Stimulated activated CD4-positive, alpha-beta T cell treated with anti-CD3 and anti-CD28 coated beads, Interleukin-2, amount 100 ng/mL, for 4 hours (primary cell): ENCODE results near the gene NR1H2.
"Not testable (repeated sequence)": the region's sequence is repeated elsewhere in the genome, so short reads cannot be mapped to it uniquely, and the experiment has no call there.

ENCODE experiments used
- DNase-seq: peaks from one replicate; pipeline ENCODE4 v3.0.0-alpha.2; 2020; ENCODE audit warnings: low read depth

The NR1H2 gene

DNA sequence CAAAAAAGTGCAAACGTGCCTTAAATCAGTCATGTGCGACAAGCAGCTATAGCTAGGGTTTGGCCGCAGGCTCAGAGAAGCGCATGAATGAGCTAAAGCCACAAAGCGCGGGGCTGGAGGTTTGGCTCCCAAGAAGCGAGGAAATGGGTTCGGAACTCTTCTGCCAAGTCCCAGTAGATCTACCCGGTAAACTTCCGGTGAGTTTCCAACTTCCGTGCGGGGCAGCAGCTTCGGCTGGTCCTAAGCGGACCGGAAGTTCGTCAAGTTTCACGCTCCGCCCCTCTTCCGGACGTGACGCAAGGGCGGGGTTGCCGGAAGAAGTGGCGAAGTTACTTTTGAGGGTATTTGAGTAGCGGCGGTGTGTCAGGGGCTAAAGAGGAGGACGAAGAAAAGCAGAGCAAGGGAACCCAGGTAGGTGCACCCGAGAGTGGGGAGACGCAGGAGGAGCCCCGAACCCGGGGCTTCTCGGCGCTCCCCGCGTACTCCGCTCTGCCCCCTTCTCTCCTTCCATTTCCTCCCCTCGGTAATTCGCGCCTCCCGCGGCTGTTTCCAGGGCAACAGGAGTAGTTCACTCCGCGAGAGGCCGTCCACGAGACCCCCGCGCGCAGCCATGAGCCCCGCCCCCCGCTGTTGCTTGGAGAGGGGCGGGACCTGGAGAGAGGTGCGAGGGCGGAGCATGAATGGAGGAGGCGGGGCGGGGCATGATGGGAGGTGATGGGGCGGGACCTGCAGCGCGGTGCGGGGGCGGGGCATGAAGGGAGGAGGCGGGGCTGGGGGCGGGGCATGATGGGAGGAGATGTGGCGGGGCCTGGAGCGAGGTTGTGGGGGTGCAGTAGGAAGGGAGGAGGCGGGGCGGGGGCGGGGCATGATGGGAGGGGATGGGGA is at the start of gene NR1H2:
NR1H2 (plus strand) TSS at position 292 of the 885 bp plus-strand sequence. CDS start 1,149 bp downstream, outside the sequence.
- peak; percentile 91 for DNase-seq

DNA sequence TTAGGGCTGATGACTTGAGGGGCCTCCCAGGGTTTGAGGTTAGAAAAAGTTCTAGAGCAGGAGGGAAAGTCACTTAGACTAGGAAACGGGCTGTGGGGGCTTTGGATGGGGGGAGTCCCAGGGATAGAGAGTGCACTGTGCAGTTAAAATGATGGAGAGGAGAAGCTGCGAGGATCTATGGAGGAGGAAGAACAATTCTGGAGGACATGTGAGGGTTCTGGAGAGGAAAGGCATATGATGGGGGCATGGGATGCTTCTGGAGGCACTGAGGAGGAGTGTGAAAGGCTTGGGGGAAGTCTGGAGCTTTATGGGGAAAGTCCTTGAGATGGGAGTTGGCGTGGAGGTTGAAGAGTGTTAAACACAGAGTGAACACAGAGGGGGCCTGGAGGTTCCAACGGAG is 49.2 kb upstream of the NR1H2 start:
- DNase-seq, result no peak

DNA sequence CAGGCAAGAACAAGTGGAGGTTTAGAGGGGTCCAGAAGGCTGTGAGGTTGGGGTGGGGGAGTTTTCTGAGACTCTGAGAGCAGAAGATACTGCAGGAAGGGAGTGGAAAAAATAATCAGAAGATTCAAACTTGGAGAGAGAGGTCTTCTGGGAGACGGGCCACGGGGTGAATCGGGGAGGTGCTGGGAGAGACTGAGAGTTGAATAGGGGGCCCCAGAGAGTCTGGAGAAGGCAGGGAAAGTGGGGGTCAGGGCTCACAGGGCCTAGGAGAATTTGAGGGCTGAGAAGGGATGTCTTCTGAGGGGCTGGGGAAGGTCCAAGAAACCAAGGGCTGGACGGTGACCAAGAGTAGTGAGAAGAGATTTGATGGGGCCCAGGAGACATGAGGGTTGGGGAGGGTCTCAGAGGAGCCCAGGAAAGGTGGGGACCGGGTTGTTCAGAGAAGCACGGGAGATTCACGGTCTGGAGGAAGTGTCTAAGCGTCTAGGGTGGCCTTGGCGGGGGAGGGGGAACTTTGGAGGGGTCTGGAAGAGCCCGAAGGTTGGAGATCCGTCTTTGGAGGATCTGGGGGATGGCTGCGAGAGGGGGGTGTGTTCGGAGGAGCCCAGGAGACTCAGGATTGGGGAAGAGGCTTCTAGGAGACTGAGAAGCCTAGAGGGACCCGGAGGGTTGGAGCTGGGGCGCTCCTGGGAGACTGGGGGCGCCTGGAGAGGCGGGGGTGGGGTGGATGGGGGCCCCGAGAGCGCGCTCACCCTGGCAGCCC is 48.6 kb upstream of the NR1H2 start:
- DNase-seq, result no peak

DNA sequence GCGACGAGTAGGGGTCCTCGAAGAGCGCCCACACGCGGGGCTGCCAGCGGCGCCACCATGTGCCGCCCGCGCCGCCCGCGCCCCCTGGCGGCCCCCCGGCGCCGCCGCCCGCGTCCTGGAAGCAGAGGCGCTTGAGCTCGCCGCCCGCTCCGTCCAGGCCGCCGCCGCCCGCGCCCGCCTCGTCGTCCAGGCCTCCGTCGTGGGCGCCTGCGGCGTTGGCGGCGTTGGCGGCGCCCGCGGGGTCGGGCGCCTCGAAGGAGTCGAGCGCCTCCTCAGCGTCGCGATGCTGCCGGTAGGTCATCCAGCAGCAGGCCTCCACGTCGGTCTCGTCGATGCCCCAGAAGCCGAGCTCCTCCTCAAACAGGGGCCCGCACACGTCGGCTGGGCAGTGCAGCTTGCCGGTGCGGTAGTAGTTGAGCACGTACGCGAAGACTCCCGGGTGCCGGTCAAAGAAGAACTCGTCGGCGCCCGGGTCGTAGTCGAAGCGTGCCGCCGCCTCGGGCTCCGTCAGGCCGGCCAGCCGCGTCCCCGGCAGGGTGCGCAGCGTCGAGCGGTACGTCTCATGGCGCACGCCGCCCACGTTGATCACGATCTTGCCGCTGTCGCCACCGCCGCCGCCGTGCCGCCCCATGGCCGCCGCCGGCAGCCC is 47.9 kb upstream of the NR1H2 start:
- DNase-seq, result no peak

DNA sequence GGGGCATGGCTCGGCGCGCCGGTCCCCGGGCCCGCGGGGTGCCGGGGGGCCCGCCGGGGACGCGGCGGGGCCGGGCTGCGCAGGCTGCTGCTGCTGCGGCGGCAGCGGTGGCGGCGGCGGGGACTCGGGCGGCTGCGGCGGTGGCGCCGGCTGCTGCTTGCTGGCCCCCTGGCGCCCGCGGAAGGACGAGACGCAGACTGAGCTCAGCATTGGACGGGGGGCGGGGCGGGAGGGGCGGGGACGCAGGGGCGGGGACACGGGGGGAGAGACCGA is 47.4 kb upstream of the NR1H2 start:
- DNase-seq, result no peak

DNA sequence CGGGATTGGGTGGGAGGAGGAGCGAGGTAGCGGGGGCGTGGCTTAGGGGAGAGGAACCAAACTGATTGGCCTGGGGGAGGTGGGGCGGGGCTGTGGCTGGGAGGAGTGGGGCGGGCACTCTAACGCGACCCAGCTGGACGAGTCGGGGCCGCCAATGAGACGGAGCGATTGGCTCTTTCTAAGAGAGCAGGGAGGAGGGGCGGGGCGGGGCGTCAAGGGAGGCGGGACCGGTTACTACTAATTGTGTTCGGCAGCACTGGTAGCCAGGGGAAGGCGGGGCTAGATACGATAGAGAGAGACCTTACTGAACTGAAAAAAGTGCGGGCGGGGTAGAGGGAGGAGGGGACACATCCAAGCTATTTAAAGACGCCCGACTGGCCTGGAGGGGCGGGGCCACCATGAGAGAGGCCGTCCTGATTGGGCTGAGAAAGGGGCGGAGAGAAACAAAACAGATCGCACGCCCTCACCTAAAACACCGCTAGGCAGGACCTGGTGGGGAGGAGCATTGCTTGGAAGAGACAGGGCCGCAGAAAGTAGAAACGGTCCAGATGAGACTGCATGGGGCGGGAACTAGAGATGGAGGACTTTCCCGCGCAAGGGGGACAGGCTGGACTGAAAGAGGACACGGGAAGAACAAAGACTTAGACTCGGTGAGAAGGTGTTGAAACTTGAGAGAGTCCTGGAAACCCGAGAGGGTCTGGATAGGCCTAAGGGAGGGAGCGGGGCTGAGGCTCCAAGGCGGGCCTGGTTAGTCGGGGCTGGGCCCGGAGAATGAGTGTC is 46.9 kb upstream of the NR1H2 start, which contains the start of gene KCNC3:
KCNC3 (minus strand) TSS at position 232 of the 780 bp plus-strand sequence. CDS start 295 bp downstream, outside the sequence.
- DNase-seq, result peak; percentile 94

DNA sequence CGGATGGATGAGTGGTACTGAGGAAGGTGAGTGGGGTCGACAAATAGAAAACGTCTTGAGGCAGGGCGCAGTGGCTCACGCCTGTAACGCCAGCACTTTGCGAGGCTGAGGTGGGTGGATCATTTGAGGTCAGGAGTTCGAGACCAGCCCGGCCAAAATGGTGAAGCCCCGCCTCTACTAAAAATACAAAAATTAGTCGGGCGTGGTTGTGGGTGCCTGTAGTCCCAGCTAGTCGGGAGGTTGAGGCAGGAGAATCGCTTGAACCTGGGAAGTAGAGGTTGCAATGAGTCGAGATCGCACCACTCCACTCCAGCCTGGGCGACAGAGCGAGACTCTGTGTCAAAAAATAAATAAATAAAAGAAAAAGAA is 46.3 kb upstream of the NR1H2 start:
- not testable (repeated sequence) for DNase-seq

DNA sequence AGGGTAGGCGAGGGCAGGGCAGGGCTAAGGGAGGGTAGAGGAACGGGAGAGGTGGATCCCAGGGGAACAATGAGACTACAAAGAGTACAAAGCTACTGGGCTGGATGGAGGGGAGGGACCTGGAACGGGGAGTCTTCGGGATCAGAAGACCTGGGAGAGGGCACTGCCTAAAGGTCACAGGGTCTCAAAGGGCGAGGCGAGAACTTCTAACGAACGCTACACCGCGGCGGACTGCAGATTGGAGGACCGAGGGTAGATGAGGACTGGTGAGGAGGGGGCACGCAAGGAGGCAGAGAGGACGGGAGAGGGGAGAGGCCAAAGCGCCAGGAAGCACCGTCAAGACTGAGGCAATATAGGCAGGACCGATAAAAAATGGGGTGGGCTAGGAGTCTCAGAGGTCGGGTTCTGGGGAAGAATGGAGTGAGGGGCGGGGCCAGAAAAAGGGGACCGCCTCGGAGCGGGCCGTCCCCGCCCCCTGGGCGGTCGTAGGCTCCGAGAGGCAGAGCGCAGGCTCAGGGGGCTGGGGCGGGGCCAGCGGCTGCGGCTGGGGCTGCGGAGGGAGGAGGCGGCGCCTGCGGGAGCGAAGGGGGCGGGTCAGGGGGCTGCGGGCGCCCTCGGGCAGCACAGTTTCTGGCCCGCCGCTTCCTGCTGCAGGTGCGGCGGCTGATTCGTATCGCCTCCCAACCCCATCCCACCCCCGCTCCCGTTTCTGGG is 45.7 kb upstream of the NR1H2 start:
- DNase-seq, result peak; percentile 74

DNA sequence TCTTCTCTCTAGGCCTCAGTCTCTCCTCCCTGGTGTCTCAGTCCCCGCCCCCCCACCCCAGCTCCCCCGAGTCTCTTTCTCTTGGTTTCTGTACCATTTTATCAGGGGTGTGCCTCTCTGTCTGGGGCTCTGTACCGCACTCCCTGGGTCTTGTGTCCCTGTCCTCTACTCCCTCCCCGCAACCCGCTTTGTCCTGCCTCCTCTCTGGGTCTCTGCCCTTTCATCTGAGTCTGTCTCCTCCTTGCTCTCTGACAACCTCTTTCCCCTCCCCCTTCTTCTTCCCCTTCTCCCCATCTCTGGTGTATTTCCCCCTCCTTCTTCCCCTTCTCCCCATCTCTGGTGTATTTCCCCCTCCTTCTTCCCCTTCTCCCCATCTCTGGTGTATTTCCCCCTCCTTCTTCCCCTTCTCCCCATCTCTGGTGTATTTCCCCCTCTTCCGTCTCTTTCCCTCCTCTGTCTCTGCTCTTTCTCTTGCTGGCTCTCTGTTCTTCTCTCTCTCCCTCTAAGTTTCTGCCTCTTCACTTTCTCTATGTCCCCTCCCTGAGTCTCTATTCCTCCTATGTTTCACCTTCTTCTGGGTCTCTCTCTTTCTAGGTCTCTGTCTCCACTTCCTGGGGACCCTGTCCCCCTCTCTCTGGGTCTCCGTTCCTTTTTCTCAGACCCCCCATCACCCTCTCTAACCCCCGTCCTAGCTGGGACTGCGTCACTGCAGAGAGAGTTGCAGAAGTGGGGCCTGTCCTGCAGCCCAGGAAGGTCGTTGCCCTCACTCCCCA is 44.9 kb upstream of the NR1H2 start:
- no peak for DNase-seq

DNA sequence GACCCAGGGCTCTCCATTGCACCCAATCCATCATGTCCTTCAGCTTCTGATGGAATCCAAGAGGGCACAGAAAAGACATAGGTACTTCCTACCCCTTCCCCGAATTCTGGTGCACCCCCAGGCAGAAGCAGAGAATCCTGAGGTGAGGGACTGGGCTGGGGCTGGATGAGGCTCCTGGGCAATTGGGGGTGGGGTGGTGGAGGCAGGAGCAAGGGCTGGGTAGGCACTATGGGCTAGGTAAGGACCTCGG is 44.3 kb upstream of the NR1H2 start:
- no peak for DNase-seq

DNA sequence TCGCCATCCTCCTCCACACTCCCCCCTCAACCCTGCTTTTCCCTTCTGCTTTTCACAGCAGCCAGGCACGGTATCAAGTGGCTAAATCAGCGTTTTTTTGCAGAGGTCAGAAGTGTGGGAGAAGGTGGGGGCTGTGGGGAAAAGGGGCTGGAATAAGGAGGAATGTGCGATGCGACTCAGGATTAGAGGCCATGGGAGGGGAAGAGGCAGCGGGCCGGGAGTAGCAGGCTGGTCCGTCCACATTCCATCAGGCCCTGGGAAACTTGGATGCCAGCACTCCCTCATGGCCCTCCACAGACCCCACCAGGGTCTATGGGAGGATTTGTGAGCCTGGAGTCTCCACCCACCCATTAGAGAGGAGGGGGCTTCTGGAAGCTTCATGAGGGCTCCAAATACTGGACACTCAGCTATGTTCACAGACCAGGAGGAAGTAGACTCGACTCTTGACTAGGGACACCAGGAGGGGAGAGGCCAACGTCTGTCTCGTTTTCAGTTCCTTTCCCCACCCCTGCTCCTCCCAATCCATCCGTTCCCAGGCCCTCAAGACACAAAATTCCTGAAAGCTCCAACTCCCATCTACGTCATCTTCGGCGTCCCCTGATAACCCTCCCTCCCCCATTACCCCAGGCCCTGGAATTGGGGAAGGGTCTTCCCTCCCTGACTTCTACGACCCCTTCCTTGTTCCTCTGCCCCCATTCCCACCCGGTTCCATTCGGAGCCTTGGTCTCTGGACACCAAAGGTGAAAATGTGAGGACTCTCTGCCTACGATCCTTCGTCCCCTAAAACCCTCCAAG is 43.8 kb upstream of the NR1H2 start:
- no peak for DNase-seq

DNA sequence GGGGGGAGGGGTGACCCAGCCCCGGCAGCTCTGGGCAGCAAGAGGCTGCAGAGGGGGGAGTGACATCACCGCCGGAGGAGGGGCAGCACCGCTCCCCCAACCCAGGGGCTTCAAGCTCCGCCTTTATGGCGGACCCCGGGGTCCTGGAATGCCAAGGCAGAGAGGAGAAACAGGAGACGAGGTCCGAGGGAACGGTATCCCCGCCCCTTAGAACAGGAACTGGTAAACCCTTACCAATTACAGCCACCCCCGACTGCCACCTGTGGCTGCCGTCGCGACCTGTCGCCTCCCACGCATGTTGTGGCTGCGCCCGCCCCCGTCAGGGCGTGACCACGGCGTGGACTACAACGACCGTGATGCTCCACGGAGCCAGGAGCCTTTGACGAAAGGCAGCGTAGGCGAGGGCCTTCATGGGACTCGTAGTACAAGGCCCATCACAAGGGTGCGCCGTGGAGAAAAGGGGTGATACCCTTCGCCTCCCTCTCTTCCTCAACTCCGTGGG is 43.0 kb upstream of the NR1H2 start:
- DNase-seq, result peak; percentile 97

DNA sequence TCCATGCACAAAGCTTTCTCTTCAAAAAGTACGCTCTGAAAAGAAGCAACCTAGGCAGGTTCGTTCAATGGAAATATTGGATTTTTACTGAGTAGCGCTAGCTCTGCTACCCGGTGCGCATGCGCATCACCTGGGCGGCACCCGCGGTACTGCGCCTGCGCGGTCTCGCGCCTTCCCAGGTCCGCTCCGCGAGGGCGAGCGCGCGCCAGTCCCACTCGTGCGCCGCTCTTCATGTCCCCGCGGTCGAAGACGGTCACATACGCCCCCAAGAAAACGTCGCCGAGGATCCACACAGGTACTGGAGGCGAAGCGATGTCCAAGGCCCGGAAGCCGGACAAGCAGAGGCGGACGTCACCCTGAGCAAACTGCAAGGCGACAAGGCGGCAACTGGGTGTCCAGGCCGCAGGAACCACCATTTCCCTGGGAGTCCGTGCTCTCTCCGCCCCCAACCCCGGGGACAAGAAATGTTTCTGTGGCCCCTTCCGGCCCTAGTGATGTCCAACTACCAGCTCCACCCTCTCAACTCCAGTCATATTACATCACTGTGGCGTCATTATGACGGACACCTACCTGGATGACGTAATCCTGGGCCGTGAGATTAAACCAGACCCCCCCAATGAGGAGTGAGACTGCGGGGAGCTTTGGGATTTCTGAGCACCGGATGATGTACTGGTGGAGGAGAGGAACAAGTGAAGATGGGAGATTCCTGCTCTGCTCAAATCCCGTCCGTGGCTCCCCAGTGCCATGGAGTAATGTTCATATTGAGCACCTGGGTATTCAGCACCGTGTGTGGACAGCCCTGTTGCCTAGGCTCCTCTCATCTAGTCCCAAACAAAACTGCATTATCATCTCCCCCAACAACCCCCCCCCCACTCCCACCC is 42.3 kb upstream of the NR1H2 start:
- DNase-seq, result peak; percentile 72

DNA sequence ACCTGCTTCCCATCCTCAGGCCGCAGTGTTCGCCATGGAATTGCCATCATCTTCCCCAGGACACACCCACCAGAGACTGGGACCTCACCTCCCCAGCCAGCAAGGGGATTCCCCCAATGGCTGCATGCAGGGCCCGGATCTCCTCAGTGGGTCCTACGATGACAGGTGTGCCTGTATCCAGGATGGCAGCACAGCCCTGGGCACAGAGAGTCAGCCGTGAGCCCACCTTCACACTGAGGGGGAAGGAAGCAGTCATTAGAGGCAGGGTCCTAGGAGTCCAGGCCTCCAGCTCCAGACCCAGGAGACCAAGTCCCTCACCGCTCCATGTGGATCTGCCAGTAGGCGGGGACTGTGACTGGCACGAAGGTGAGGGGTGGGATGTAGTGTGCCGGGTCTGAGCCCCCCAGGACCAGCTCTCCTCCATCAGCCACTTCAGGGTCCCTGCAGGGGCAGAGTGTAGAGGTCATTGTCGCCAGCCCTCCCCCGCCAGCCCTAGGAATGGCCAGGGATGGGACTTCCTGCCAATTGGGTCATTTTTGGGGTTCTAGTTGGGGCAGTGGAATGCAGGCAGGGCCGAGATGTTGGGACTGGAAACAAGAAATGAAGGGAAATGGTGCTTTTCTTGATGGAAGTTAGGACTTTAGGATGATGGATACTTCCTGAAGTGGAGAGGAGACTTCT is 41.4 kb upstream of the NR1H2 start:
- no peak for DNase-seq

DNA sequence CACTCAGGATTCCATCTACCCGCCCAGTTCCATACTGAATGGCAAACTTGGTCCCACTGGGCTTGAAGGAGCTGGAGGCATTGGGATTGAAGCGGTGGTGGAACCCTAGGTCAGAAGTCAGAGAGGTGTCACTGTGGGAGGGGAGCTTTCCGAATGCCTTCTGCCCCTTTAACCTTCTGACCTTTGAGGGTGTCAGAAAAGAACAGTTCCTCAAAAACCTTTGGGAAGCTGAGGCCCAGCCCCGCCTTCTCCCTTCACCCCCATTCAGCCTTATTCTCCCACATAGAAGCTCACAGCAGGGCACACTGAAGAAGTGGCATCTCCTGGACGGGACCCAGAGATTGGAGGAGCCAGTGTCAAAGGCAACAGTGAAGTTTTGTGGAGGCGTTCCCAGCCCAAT is 39.2 kb upstream of the NR1H2 start:
- DNase-seq, result not testable (repeated sequence)

DNA sequence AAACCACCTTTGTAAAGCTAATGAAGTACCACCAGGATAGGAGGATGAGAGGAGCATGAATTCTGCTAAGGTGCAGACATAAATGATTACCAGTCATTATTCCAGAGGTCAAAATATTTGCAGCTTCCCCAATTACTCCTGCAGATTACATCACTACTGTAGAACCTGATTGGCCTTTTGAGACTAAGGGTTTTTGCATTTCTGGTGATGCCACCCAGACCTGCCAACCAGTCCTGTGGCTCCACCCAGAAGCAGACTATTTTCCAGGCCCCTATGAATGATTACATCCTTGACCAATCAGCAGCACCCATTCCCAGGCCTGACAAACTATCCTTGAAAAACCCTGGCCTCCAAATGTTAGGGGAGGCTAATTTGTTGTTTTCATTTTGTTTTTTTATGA is 35.9 kb upstream of the NR1H2 start:
- no peak for DNase-seq

DNA sequence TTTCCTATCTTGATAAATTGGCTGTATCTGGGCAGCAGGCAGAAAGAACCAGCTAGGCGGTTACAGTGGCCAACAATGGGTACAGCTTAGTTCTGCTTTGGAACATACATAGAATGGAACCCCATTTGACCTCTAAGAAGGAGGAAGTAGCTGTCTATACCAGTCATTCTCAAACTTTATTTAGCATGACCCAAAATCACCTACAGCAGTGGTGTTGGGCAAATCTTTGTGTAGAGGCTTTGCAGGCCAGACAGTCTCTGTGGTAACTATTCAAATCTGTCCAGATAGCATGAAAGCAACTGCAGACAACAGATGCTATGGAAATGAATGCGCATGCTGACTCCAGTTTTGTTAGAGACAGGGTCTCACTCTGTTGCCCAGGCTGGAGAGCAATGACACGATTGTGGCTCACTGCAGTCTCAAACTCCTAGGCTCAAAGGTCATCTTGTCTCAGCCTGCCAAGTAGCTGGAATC is 35.1 kb upstream of the NR1H2 start:
- DNase-seq, result no peak

DNA sequence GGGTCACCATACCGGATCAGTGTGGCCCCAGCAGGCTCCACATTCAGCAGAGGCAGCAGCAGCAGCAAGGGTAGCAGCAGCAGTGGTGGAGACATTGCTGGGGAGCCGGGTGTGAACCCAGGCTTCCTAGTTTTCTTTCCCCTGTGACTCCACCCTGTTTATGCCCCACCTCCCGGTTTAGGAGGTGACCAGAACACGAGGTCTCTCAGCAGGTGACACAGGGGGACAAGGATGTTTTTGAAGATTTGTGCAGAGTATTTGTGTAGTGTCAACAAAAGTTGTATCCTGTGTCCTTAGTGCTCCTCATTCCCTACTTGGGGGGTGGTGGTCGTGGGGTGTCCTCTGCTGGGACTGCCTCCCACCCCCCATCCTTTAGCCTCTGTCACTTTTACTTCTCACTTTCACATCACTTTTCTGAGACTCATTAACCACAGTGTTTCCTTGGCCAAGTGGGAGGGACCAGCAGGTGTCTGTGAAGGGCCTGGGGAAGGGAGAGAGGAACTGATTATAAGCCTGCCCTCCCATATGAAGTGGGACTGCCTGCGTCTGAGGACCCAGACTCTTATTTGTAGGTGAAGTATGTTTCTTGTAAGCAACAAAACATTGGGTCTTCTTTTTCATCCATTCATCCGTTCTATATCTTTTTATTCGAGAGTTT is 31.5 kb upstream of the NR1H2 start:
- no peak for DNase-seq
